Stimulated activated naive CD8-positive, alpha-beta T cell treated with anti-CD3 and anti-CD28 coated beads, Interleukin-15, Interleukin-2, amounts not matched to agents 100 U/mL and 50 U/mL, for 24 hours (primary cell): ENCODE data around the gene SPARC.
A peak's percentile ranks its signal among the peaks of the same experiment; 100 is the strongest.
"Not testable (repeated sequence)": the region's sequence is repeated elsewhere in the genome, so short reads cannot be mapped to it uniquely, and the experiment has no call there.

Experiments used
- ATAC-seq: fragments of 150-1000 bp; cut with Tn5 transposase; one replicate; pipeline ENCODE4 v1.10.0; 2021
- DNase-seq: peaks from one replicate; pipeline ENCODE4 v3.0.0; 2021

Gene SPARC, protein sequence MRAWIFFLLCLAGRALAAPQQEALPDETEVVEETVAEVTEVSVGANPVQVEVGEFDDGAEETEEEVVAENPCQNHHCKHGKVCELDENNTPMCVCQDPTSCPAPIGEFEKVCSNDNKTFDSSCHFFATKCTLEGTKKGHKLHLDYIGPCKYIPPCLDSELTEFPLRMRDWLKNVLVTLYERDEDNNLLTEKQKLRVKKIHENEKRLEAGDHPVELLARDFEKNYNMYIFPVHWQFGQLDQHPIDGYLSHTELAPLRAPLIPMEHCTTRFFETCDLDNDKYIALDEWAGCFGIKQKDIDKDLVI

DNA sequence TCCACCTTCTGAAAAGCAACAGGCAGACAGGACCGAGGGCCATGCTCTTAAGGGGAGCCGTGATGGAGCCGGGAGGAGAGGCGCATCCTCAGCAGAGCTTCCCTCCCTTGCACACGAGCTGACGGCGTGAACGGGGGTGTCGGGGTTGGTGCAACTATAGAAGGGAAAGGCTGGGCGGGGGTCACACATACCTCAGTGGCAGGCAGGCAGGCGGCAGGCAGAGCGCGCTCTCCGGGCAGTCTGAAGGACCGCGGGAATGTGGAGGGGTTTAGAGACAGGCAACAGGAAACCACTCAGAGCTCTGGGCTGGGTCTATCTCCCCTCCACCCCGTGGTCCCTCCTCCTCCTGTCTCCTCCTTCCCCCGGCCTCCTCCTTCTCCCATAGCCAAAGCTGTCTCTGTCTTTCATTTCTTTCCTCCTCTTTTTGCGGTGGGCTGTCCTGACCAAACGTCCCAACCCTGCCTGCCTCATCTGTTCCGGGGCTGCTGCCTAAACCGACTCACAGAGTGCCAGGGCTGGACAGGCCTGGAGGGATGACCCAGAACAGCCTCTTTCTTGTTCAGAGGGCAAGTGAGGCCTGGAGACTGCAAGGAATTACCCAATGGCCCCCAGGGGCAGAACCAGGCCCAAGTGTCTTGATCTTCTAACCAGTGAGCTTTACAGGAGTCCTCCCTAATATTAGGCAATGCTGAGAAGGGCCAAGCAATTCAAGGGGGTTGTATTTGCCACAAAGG is at the start of gene SPARC:
Gene SPARC, minus strand, starts transcription at position 242 of the 734 bp plus-strand sequence. CDS start 10,727 bp downstream, outside the sequence.
- ATAC-seq = peak; percentile 35
- peak; percentile 6 for DNase-seq

DNA sequence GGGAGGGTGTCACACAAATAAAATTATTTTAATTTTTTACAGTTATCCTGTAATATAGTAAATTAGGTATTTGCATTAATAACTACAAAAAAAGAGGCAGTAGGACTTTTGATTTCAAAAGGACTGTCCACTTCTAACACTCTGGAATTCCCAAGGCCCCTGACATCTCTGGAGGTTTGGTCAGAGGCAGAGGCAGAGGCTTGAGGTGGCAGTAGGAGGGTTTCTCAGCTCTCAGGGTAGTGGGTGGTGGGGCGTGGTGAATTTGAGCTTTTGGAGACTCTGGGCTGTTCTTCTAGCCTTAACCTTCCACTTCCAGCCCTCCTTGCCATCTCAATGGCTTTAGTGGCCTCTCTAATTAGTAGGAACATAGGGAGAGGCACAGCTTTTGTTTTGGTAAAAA is 48.9 kb upstream of the SPARC start:
- DNase-seq = no peak
- no peak for ATAC-seq

DNA sequence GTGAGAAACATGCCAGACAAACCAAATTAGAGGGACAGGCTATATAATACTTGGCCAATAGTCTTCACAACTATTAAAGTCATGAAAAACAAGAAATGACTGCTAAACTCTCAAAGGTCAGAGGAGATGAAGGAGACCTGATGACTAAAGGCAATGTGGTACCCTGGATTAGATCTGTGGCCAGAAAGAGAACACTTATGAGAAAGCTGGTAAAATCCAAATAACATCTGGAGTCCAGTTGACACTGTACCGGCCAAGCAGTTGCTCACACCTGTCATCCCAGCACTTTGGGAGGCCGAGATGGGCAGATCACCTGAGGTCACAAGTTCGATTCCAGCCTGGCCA is 47.3 kb upstream of the SPARC start:
- ATAC-seq (no peak), DNase-seq (no peak)

GRCh38 chr5:151733358-151734063 is 46.8 kb upstream of the SPARC start:
- no peak for ATAC-seq
- DNase-seq = no peak

DNA sequence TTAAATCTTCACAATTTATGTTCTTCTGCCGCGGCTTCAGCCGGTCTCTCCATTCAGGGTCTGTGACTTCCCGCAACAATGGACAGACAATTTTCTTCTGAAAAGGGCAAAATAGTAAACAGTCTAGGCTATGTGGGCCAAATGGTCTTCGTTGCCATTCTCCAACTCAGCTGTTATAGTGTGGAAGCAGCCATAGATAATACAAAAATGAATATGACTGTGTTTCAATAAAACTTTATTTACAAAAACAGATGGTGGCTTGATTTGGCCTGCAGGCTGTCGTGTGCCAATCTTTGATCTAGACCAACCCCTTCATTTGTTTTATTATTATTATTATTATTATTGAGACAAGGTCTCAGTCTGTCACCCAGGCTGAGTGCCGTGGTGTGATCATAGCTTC is 43.7 kb upstream of the SPARC start:
- DNase-seq = no peak
- no peak for ATAC-seq

DNA sequence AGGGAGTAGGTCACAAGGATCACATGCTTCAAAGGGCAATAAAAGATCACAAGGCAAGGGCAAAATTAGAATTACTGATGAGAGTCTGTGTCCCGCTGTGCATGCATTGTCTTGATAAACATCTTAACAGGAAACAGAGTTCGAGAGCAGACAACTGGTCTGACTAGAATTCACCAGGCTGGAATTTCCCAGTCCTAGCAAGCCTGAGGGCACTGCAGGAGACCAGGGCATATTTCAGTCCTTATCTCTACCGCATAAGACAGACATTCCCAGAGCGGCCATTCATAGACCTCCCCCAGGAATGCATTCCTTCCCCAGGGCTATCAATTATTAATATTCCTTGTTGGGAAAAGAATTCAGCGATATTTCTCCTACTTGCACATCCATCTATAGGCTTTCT is 42.9 kb upstream of the SPARC start:
- DNase-seq, ATAC-seq: not testable (repeated sequence)

DNA sequence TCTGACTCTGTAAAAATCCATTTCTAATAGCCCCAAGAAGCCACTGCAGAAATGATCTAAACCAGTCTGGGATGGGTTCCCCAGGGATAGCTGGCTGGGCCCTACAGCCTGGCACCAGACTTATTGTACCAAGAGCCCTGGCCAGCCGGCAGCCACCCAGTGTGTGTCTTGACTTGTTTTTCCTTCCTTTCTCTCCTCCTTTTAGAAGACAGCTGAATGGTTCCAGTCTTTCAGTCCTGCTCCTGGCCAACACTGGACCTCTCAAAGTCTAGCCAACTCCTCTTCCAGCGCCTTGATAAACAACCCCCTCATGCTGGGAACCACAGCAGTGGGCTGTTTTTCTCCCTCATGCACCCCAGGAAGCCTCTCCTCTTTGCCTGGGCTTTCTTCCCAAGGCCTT is 37.6 kb upstream of the SPARC start:
- ATAC-seq = no peak

GRCh38 chr5:151722546-151722945 is 35.8 kb upstream of the SPARC start:
- no peak for ATAC-seq
- no peak for DNase-seq

More for the DNA sequence above, 37.6 kb upstream of the SPARC start:
- no peak for DNase-seq

DNA sequence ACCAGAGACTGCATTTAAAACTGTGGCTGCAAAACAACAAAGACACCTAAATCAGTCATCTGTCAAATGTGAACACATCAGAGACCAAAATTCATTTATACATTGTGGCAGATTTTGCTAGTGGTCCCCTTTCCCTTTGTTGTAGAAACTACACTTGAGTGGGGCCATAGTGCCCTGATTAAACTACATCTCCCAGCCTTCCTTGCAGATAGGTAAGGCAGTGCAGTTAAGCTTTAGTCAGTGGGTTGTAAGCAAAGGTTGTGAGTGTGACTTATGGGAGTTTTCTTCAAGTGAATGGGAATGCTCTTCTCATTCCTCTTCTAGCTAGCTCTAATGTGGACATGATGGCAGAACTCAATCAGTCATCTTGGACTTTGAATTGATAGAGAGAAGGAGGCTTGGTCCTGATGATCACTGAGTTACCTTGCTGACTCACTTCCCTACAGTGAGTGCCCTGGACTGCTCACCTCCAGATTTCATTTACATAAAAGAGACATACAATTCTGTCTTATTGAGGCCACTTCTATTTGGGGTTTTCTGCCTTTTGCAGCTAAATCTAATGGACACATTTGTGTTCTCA is 35.2 kb upstream of the SPARC start:
- ATAC-seq (no peak), DNase-seq (no peak)

GRCh38 chr5:151721087-151721646 is 34.5 kb upstream of the SPARC start:
- ATAC-seq (peak; percentile 84), DNase-seq (peak; percentile 15)

DNA sequence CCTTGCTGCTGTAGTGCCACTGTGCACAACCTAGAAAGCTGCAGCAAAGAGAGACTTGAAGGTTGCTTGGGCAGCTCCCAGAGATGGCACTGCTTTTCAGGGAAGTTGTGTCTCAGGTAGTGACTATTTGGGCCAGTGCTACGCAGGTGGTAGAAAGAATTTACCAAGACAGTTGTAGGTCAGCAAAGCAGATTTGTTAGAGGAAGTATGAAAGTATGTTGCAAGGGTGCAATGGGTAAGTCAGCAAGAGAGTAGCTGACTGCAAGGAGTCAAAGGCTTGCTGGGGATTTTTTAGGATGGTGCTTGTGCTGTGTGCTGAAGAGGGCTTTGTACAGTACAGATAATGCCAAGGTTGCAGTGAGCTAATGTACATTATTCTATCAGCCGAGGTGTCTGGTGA is 33.5 kb upstream of the SPARC start:
- no peak for ATAC-seq
- no peak for DNase-seq

GRCh38 chr5:151719228-151720000 is 32.7 kb upstream of the SPARC start:
- no peak for ATAC-seq
- peak; percentile 48 for DNase-seq

DNA sequence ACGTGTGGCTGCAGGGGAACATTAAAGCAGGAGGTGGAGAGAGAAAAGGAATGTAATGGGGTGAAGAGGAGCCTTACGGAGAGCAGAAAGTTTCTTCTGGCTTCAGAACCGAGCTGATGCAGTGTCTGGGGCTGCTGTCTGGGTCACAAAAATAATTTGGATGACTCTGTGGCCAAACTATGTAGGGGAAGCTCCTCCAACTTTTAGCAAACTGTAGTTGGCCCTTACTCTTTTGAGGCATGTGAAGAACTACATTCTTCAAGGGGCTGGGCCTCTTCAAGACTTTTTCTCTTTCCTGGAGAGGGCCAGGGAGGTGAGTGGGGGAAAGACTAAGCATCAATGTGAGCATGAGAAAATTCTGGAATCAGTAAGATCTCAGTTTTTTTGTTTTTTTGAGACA is 31.9 kb upstream of the SPARC start:
- ATAC-seq (no peak), DNase-seq (no peak)

GRCh38 chr5:151718153-151718552 is 31.4 kb upstream of the SPARC start:
- no peak for DNase-seq

DNA sequence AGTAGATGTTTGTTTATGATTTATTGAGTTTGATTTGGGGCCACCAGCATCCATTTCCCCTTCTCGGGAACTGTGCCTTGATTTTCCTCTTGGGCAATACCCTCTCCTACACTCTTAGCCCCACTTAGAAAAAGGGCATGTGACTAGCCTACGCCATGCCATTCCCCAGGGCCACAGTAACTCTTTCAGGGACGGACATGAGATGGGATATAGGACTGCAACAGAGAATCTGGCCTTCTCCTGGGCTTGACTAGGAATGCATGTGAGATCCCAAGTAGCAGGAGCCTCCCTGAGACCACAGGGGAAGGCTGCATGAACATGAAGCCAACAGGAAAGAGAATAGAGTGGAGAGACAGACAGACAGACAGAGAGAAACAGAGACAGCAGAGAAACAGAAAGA is 30.7 kb upstream of the SPARC start:
- ATAC-seq (no peak), DNase-seq (no peak)

More at GRCh38 chr5:151718153-151718552, 31.4 kb upstream of the SPARC start:
- no peak for ATAC-seq

DNA sequence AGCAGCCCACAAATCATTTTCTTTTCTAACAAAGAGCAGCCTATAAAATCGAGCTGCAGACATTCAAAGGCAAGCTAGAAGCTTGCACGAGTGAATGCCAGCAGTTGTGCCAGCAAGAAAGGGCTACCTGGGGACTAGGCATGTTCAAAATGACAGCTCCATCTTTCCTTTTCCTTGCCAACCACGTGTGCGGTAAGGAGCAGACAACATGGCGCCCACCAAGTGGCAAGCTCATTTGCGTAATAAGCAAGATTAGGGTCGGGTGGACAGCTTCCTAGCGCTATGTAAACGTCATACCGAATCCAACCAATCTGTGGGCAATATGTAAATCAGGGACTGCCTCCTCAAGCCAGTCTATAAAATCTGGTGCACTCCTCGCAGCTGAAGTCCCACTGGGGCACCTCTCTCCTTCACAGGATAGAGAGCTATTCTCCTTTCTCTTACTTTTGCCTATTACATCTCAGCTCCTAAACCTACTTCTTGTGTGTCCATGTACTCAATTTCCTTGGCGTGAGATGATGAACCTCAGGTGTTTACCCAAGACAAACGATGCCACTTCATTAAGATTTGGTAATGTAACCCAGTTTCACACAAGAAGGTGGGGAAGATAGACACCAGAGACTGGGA is 22.5 kb upstream of the SPARC start:
- DNase-seq (no peak), ATAC-seq (no peak)

DNA sequence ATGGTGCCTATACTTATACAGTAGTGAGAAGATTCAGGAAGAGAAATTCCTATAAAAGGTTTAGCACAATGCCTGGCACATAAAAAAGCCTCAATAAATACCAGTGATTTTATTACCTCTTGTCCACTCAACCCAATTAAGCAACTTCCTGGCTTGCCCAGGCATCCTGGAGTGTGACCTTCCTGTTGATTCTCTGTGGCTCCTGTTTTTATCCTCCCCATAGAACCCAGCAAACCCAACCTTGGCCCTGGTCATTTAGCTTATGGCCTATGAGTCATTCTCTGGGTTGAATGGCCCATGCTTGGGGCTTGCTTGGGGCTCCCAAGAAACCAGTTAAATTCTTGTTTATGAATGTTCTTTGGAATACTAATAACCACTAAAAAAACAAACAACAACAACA is 21.4 kb upstream of the SPARC start:
- no peak for DNase-seq
- ATAC-seq = no peak

DNA sequence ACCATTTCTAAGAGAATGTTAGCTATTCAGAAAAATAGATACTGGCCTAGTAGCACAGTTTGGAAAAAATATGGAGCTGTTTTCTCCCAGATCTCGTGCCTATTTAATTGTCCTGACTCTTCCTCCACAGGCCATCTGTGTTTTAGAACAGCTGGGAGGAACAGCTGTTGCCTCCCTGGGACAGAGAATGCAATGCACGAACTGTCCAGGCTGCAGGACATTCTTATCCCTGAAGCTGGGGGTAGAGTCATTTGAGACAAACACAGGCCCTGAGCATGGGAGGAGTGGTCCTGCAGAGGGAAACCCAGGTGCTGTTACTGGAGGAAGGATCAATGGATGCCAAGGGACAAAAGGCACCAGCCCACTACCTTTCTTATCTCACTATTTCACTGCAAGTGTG is 20.9 kb upstream of the SPARC start:
- DNase-seq (no peak), ATAC-seq (no peak)

- ATAC-seq (no peak), DNase-seq (no peak)
Observed at GRCh38 chr5:151706906-151707305, 20.2 kb upstream of the SPARC start.

GRCh38 chr5:151703780-151704179 is 17.1 kb upstream of the SPARC start:
- DNase-seq (no peak), ATAC-seq (no peak)

DNA sequence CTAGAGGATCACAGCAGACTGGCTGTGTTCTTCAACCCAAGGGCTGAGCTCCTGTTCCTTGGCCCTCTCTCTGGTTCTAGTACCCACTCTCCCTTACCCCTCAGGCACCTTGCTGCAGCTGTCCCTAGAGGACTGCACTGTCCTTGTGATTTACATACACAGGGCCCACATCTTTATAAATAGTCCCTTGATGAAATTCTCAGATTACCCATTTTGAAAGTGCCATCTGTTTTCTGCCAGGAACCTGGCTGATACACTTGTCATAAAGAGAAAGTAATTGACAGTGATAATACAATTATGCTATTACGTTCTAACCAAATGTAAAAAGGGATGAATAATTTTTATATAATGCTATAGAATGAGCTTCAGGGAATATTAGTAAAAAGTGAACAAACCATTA is 16.5 kb upstream of the SPARC start:
- no peak for DNase-seq
- peak; percentile 28 for ATAC-seq
